Heart left ventricle (tissue), 16 donors: ENCODE data around the gene ZNF280B. TPM values are rescaled to one million over a fixed set of nuclear protein-coding genes. Genes with fewer than 3 reads are reported as not detected.

Source experiments
- ATAC-seq, 4 donors: fragments of 200-7000 bp; cut with Tn5 transposase; one replicate each; pipeline ENCODE4 v1.9.1; 2020 to 2022; ENCODE audit warnings: moderate library complexity in 4 of 4, mild to moderate bottlenecking in 3 of 4, moderate number of reproducible peaks in 1 of 4
- DNase-seq, 5 donors: peaks; one replicate each; pipeline ENCODE4 v3.0.0-alpha.2; 2020
- H3K27ac ChIP-seq, 12 donors: fragments of 200-600 bp; sonication (generic) in 4 of 12; one replicate each; pipeline versions ENCODE4 v1.5.0 to v1.8.0; 2016 to 2022; ENCODE audit warnings: mild to moderate bottlenecking in 2 of 12
- H3K27me3 ChIP-seq, 9 donors: fragments of 200-600 bp; sonication (generic) in 2 of 9; one replicate each; pipeline versions ENCODE4 v1.5.1 to v1.8.0; 2016 to 2022; ENCODE audit warnings: mild to moderate bottlenecking in 3 of 9
- H3K36me3 ChIP-seq, 9 donors: fragments of 200-600 bp; sonication (generic) in 2 of 9; one replicate each; pipeline versions ENCODE4 v1.5.0 to v1.8.0; 2018 to 2022; ENCODE audit warnings: mild to moderate bottlenecking in 2 of 9
- H3K4me1 ChIP-seq, 12 donors: fragments of 200-600 bp; sonication (generic) in 4 of 12; one replicate each; pipeline versions ENCODE4 v1.5.0 to v1.8.0; 2016 to 2022; ENCODE audit warnings: mild to moderate bottlenecking in 3 of 12
- H3K4me3 ChIP-seq, 12 donors: fragments of 200-600 bp; sonication (generic) in 4 of 12; one replicate each; pipeline versions ENCODE4 v1.5.0 to v1.8.0; 2017 to 2022; ENCODE audit warnings: mild to moderate bottlenecking in 9 of 12, moderate library complexity in 4 of 12
- H3K9me3 ChIP-seq, 12 donors: fragments of 200-600 bp; sonication (generic) in 4 of 12; one replicate each; pipeline versions ENCODE4 v1.5.0 to v1.8.0; 2016 to 2022; ENCODE audit warnings: mild to moderate bottlenecking in 1 of 12
- CTCF ChIP-seq, 12 donors: fragments of 200-600 bp; sonication (generic) in 4 of 12; IDR thresholded peaks; one replicate each; pipeline versions ENCODE4 v1.5.0 to v1.8.0; 2018 to 2022; ENCODE audit warnings: antibody characterized with exemption in 12 of 12, mild to moderate bottlenecking in 5 of 12
- POLR2A ChIP-seq, 2 donors: fragments of 450-650 bp; IDR thresholded peaks; one replicate each; pipeline ENCODE4 v1.6.1; 2017; ENCODE audit warnings: antibody characterized with exemption in 2 of 2, mild to moderate bottlenecking in 2 of 2, moderate library complexity in 2 of 2
- WGBS, 4 donors: extraction: QIAGEN DNeasy Blood & Tissue Kit in 2 of 4; methylation state at CpG; one replicate each; pipeline versions ENCODE4 v1.1.5 to v1.1.7; 2013 to 2018; 5-methylcytosine and 5-hydroxymethylcytosine counted together
- intact Hi-C, 10 donors: fragments of 100-400 bp; cut with DNase I; formaldehyde crosslinking; loops; one replicate each; pipeline versions ENCODE4 v1.11.1 to v1.14.2; 2022
- polyA plus RNA-seq, 2 donors: library from polyadenylated mRNA; stranded (reverse); fragments of 200-250 nt; gene quantifications; one replicate each; pipeline ENCODE4 v1.2.3, GENCODE V29; 2013
- total RNA-seq, 9 donors: library from RNA; depleted of rRNA in 2 of 9; stranded (reverse); fragments of >200 nt in 2 of 9; fragmentation: NEBNext Ultra II Directional in 3 of 9; extraction: Animal tissue kit (Norgen Biotek cat#: 25700) in 3 of 9; gene quantifications; one replicate each; pipeline versions ENCODE4 v1.1.0 to v1.2.4, GENCODE V29; 2016 to 2023
- donor health status: ischemic (EF 13 %, LVEDD 7.1; RV severe dilation, severe dysfunction).
- donor health status: healthy with polysubstance abuse.
- donor health status: DM: no; HTN: yes; CAD: no.
- donor health status: DM: no; HTN: no; CAD: no.
- donor health status: ischemic (EF 25% LVEDD 6.9; RV normal size, moderate dysfunction).
- donor health status: ischemic (EF 25% LVEDD 5.7; RV mildly dilated, moderate dysfunction).
- donor health status: healthy.
- donor health status: DM: yes; HTN: yes; CAD: no.
- donor health status: ischemic (EF 35%, LVEDD 5.7; RV mildly dilated, moderate dysfunction).
- donor health status: nonischemic (EF 11% LVEDD 7.7; RV severe dilation, severe dysfunction).
- donor health status: DM: yes; HTN: yes; CAD: no.
- donor health status: PGD.
- donor health status: ischemic (EF 29% LVEDD 5.4; RV normal size, mild dysfunction).
- donor health status: nonischemic (EF 23%, LVEDD 6.1; RV moderate dilation, normal function).

Gene ZNF280B
- total and polyA plus RNA-seq, 11 donors, result 0.06 to 1.5 (median 0.65) TPM

- DNase-seq (no peak), ATAC-seq (no peak)
- Histone ChIP-seq H3K36me3 (no peaks in the 10 kb centered on the region), H3K9me3 (peaks cover 0 to 26% (median 11%) of the 10 kb centered on the region in 12 donors), H3K4me3 (no peak overlapping the region), H3K27me3 (peaks cover 0 to 30% (median 4%) of the 10 kb centered on the region in 9 donors), H3K27ac (no peak overlapping the region), H3K4me1 (no peaks in the 10 kb centered on the region)
- intact Hi-C loops, result no loop called here
- WGBS, 4 donors, result 65 to 74% (median 71%) methylated on average over 6 of the region's 6 CpGs
- TF ChIP-seq CTCF (IDR thresholded peaks at IDR 0.05) (no peak), POLR2A (IDR thresholded peaks at IDR 0.05) (no peak)
Observed at GRCh38 chr22:22452996-22453686, 55.4 kb downstream of the ZNF280B start.

GRCh38 chr22:22452211-22452610 lies 56.3 kb downstream of the ZNF280B start:
- intact Hi-C loops, result no loop called here
- H3K4me3 ChIP-seq, result no peak overlapping the region
- H3K36me3 ChIP-seq, result no peaks in the 10 kb centered on the region
- ATAC-seq (no peak), DNase-seq (no peak)
- TF ChIP-seq POLR2A (IDR thresholded peaks at IDR 0.05) (no peak), CTCF (IDR thresholded peaks at IDR 0.05) (no peak)
- H3K9me3 ChIP-seq, result peaks cover 0 to 17% (median 3%) of the 10 kb centered on the region in 12 donors
- peaks cover 0 to 30% (median 5%) of the 10 kb centered on the region in 9 donors for H3K27me3 ChIP-seq
- no peak overlapping the region for H3K27ac ChIP-seq
- WGBS, 4 donors, result 55 to 83% (median 66%) methylated on average over 1 of the region's 1 CpG
- H3K4me1 ChIP-seq, result no peaks in the 10 kb centered on the region

DNA sequence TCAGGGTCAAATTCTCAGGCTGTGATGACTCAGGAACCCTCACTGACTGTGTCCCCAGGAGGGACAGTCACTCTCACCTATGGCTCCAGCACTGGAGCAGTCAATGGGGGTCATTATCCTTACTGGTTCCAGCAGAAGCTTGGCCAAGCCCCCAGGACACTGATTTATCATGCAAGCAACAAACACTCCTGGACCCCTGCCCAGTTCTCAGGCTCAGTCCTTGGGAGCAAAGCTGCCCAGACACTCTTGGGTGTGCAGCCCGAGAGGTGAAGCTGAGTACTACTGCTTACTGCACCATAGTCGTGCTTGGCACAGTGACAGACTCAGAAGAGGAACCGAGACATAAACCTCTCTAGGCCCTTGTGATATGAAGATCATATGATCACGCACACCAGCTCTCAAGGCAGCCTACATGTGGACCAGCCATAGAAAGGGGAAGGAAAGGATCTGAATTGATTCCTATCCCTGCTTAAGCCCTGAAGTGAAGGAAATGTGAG lies 58.2 kb downstream of the ZNF280B start:
- TF ChIP-seq POLR2A (IDR thresholded peaks at IDR 0.05), result no peak
- no peak for TF ChIP-seq CTCF (IDR thresholded peaks at IDR 0.05)
- intact Hi-C loops, result no loop called here
- Histone ChIP-seq H3K27ac (no peak overlapping the region), H3K4me3 (no peak overlapping the region), H3K9me3 (peaks cover 0 to 17% (median 2%) of the 10 kb centered on the region in 12 donors), H3K36me3 (no peaks in the 10 kb centered on the region), H3K27me3 (peaks cover 0 to 30% (median 7%) of the 10 kb centered on the region in 9 donors), H3K4me1 (no peaks in the 10 kb centered on the region)
- ATAC-seq (peak in 3 of 4 donors; percentile 26 to 61 (median 41)), DNase-seq (peak in 2 of 5 donors; percentile 11 to 34)
- WGBS, 4 donors, result 20 to 32% (median 23%) methylated on average over 4 of the region's 4 CpGs

DNA sequence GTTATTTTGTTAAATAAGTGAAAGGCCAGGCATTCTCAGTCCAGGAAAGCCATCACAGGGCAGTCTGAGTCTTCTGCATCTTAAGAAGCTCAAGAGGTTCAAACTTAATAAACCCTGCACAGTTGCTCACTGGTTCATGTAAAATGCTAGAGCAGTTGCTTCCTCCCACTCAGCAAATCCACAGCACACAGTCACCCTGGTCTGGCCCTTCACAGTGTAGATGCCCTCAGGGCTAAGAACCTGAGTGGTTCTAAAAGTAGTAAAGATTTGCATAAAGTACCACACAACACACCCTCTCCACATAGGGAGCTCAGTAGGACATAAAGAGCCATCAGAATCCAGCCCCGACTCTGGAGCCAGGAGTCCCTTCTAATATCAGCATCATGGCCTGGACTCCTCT lies 58.7 kb downstream of the ZNF280B start:
- no peak for ATAC-seq
- Histone ChIP-seq H3K27me3 (peaks cover 0 to 30% (median 6%) of the 10 kb centered on the region in 9 donors), H3K4me1 (no peaks in the 10 kb centered on the region), H3K36me3 (no peaks in the 10 kb centered on the region), H3K9me3 (peaks cover 0 to 23% (median 3%) of the 10 kb centered on the region in 12 donors), H3K27ac (no peak overlapping the region), H3K4me3 (no peak overlapping the region)
- DNase-seq, result no peak
- intact Hi-C loops, result no loop called here
- WGBS, 4 donors, result 80 to 87% (median 83%) methylated on average over 1 of the region's 1 CpG
- no peak for TF ChIP-seq CTCF (IDR thresholded peaks at IDR 0.05)
- no peak for TF ChIP-seq POLR2A (IDR thresholded peaks at IDR 0.05)
